ENCODE data around the gene NPFFR2.
"Not testable (repeated sequence)": the region's sequence is repeated elsewhere in the genome, so short reads cannot be mapped to it uniquely, and the experiment has no call there.

The NPFFR2 gene

DNA sequence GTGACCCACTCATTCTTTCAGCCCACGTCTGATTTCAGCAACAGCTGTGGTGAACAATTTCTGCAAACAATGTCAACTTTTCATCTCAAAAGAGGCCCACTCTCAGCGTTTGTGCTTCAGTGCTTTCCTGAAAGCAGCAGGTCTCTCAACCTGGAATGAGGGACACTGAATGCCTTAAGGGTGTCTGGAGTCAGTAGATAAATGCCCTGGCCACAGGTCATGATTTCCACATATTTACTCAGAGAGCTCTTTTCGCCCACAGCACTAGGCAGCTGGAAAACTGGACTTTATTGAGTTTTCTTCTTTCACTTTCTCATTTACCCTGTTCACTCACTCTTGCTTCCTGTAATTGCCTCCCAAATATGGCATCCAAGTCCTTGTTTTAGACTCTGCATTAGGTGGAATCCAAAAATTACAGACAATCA lies 52.8 kb downstream of the NPFFR2 start:
- TF ChIP-seq GATA1 (IDR thresholded peaks at IDR 0.05; ENCODE audit: low read depth, low read length) (no peak), POLR2A (IDR thresholded peaks at IDR 0.05; ENCODE audit: low read length) (no peak)
- no peak for DNase-seq

DNA sequence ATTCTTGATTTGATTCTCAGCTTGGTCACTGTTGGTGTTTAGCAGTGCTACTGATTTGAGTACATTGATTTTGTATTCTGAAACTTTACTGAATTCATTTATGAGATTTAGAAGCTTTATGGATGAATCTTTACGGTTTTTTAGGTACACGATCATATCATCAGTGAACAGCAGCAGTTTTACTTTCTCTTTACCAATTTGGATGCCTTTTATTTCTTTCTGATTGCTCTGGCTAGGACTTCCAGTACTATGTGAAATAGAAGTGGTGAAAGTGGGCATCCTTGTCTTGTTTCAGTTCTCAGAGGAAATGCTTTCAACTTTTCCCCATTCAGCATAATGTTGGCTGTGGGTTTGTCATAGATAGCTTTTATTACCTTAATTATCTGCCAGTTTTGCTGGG lies 58.8 kb downstream of the NPFFR2 start:
- not testable (repeated sequence) for DNase-seq

DNA sequence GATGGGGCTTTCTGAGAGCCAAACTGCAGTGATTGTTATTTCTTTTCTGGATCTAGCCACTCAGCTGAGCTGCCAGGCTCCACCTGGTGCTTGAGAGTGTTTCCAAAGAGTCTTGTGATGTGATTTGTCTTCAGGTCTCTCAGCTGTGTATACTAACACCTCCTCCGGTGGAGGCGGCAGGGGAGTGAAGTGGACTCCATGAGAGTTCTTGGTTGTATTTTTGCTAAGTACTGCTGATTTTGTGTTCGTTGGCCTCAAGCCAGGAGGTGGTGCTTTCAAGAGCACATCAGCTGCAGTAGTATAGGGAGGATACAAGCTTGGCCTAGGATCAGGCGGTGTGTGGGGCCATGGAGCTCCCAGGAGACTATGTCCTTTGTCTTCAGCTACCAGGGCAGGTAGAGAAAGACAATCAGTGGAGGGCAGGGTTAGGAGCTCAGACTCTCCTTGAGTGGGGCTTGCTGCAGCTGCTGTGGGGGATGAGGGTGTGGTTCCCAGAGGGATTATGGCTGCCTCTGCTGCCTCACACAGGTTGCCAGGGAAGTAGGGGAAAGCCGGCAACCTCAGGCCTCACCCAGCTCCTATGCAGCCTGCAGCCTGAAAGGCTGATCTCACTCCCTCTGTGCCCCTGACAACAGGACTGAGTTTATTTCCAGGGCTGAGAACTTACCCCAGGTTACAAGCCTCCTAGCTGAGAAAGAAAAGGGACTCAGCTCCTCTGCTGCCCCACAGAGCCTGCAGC lies 62.4 kb downstream of the NPFFR2 start:
- TF ChIP-seq POLR2A (IDR thresholded peaks at IDR 0.05; ENCODE audit: low read length) (no peak), GATA1 (IDR thresholded peaks at IDR 0.05; ENCODE audit: low read depth, low read length) (no peak)
- no peak for DNase-seq

DNA sequence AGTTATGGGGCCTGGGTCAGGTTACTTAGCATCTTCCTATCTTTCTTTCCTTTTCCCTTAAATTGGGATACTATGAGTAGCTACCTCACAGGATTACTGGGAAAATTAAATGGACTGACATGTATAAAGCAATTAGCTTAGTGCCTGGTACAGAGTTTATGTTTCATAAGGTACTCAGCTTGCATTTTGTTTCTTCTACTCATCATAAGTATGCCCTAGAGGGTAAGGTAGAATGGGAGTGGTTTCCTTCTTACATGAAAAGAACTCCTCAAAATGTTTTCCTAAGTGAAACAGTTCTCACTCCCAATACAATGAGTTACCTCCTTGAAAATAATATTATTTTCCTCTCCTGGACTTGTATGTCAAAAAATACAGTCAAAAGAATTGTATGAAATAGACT lies 75.7 kb downstream of the NPFFR2 start:
- no peak for TF ChIP-seq POLR2A (IDR thresholded peaks at IDR 0.05; ENCODE audit: low read length)
- no peak for TF ChIP-seq GATA1 (IDR thresholded peaks at IDR 0.05; ENCODE audit: low read depth, low read length)
- DNase-seq, result no peak

DNA sequence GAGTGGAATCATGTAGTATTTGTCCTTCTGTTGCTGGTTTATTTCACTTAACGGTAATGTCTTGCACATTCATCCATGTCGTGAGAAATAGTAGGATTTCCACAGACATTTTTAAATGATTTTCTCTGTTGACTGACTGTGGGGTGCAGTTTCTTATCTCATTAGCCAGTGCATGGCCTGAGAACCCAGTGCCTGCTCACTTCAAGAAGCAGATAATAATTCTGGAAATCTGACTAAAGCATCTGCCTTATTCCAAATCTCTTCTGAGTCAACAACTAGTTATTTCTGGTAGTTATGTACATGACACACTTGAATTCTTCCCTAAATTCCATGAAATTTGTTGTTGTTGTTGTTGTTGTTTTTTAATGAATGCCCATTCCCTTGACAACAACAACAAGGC lies 77.6 kb downstream of the NPFFR2 start:
- TF ChIP-seq GATA1 (IDR thresholded peaks at IDR 0.05; ENCODE audit: low read depth, low read length), result no peak
- DNase-seq, result peak in 1 of 2 experiments; percentile 15

DNA sequence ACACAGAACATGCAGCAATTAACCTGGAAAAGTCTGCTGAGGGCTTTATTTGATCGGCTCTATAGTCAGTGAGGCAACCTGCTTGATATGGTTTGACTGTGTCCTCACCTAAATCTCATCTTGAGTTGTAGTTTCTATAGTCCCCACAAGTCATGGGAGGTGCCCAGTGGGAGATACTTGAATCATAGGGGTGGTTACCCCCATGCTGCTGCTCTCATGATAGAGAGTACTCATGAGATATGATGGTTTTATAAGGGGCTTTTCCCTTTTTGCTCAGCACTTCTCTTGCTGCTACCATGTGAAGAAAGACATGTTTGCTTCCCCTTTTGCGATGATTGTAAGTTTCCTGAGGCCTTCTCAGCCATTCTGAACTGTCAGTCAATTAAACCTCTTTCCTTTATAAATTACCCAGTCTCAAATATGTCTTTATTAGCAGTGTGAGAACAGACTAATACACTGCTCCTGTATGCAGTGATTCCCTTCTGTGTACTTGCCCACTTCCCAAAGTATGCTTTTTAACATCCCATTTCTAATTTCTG lies 78.2 kb downstream of the NPFFR2 start:
- peak in 1 of 2 experiments; percentile 15 for DNase-seq
- TF ChIP-seq GATA1 (IDR thresholded peaks at IDR 0.05; ENCODE audit: low read depth, low read length) (no peak), POLR2A (IDR thresholded peaks at IDR 0.05; ENCODE audit: low read length) (no peak)

DNA sequence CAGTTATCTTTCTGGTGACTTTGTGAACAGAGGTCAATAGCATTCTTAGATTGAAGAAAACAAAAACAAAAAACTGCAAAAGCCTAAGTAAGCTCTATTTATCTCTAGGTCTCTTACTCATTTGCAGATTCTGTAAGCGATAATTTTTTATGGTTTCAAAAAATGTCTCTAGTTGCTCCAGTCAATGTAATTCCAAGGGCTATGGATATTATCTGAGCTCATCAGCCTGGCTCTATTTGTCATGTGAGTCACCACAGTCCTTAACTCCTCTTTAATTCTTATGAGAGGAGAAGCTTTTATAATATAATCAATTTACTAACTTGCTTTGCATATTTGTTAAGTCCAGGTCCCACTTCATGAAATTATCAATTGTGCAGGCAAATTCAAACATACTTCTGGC lies 79.1 kb downstream of the NPFFR2 start:
- no peak for DNase-seq
- TF ChIP-seq POLR2A (IDR thresholded peaks at IDR 0.05; ENCODE audit: low read length), result no peak
- no peak for TF ChIP-seq GATA1 (IDR thresholded peaks at IDR 0.05; ENCODE audit: low read depth, low read length)

DNA sequence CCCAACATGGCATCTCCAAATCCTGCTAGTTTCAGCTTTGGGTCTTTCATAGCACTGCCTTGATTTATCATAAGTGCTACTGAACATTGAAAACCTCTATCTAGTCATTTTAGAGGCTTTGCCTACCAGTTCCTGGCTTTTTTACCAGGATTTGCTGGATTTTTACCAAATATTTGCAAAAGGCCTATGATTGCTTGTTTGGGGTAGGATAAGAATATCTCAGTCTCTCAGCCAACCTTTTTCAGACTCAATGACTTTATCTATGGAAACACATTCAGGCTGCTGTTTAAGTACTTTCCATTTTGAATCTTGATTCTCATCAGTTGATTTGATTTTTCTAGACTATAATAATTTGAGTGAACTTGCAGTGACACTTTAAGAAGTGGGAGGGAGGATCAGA lies 80.1 kb downstream of the NPFFR2 start:
- no peak for TF ChIP-seq POLR2A (IDR thresholded peaks at IDR 0.05; ENCODE audit: low read length)
- TF ChIP-seq GATA1 (IDR thresholded peaks at IDR 0.05; ENCODE audit: low read depth, low read length), result no peak
- peak in 1 of 2 experiments; percentile 18 for DNase-seq

DNA sequence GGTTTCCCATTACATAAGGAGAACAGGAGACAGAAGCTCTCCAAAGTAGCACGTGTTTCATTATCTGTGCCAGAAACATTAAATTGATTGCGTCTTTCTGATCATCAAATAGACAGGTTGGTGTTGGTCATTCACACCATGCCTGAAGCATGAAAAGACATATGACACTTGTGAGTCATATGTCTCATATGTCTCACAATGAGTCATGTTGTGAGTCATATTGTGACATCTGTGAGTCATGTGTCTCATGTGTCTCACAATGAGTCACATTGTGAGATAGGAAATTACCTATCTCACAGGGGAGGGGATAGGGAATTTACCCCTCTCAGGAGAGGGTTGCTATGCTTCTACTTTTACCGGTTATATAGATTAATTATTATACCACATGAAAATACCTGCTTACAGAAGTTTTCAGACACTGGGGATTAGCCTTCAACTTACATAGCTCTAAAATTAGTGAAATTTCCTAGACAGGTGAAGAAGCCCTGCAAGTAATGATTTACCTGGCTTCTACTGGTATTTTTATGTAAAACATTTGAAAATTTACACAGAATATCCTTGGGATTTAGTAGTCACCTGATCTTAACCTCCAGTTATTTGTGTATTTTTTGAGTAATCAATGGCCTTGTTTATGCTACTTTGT lies 80.8 kb downstream of the NPFFR2 start:
- DNase-seq, result peak; percentile 17 to 64
- no peak for TF ChIP-seq POLR2A (IDR thresholded peaks at IDR 0.05; ENCODE audit: low read length)
- TF ChIP-seq GATA1 (IDR thresholded peaks at IDR 0.05; ENCODE audit: low read depth, low read length), result no peak

DNA sequence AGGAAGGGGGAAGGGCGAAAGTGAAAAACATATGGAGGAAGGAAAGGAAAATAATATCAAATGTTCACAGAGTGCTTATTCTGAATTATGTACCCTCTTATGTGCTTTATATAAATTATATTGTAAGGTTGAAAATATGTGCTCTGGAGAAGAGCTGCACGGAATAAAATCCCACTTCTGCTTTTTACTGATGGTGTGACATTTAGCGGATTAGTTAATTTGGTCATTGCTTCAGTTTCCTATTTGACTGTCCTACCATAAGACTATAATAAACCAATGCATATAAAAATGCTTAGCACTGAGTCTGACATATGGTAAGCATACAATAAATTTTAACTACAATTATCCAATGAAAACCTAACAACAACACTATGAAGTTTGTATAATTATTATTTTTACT lies 86.2 kb downstream of the NPFFR2 start:
- TF ChIP-seq GATA1 (IDR thresholded peaks at IDR 0.05; ENCODE audit: low read depth, low read length) (no peak), POLR2A (IDR thresholded peaks at IDR 0.05; ENCODE audit: low read length) (no peak)

DNA sequence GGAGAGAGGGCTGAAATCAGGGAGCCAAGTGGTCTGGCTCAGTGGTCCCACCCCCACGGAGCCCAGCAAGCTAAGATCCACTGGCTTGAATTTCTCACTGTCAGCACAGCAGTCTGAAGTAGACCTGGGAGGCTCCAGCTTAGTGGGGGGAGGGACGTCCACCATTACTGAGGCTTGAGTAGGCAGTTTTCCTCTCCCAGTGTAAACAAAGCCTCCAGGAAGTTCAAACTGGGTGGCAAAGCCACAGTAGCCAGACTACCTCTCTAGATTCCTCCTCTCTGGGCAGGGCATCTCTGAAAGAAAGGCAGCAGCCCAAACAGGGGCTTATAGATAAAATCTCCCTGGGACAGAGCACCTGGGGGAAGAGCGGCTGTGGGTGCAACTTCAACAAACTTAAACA lies 88.1 kb downstream of the NPFFR2 start:
- DNase-seq, result no peak
- TF ChIP-seq POLR2A (IDR thresholded peaks at IDR 0.05; ENCODE audit: low read length), result no peak
- TF ChIP-seq GATA1 (IDR thresholded peaks at IDR 0.05; ENCODE audit: low read depth, low read length), result no peak

More for the DNA sequence above, 86.2 kb downstream of the NPFFR2 start:
- DNase-seq, result no peak

DNA sequence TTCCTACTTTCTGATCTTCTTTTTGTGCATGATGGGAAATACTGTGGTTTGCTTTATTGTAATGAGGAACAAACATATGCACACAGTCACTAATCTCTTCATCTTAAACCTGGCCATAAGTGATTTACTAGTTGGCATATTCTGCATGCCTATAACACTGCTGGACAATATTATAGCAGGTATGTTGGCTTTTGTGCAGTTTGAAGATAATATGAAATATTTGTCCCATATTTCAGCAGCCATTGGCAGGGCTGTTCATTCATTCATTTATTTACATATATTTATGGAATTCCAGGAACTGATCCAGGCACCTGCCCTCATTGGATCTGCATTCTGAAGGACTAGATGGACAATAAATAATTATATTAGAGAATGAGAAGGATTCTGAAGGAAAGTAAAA lies 96.9 kb downstream of the NPFFR2 start:
- TF ChIP-seq POLR2A (IDR thresholded peaks at IDR 0.05; ENCODE audit: low read length), result no peak
- no peak for TF ChIP-seq GATA1 (IDR thresholded peaks at IDR 0.05; ENCODE audit: low read depth, low read length)
- DNase-seq, result no peak

DNA sequence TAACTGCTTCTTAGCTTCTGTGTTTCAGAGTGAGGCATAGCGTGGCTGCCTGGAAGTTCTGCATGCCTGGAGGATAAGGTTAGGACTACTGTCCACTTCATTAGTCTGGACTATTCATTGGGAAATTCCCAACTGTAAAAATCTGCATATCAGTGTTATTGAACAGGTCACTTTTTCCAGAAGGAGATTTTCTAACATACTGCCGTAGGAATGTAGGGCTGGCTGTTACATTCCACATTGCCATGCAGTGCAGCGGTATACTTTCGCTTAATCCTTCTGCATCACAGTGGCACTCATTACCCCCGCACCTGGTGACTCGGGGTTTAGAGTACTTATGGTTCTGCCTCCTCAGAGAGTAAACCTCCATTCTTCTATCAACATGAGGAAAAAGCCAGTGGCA lies 104.6 kb downstream of the NPFFR2 start:
- TF ChIP-seq GATA1 (IDR thresholded peaks at IDR 0.05; ENCODE audit: low read depth, low read length), result no peak
- no peak for TF ChIP-seq POLR2A (IDR thresholded peaks at IDR 0.05; ENCODE audit: low read length)
- DNase-seq, result no peak

DNA sequence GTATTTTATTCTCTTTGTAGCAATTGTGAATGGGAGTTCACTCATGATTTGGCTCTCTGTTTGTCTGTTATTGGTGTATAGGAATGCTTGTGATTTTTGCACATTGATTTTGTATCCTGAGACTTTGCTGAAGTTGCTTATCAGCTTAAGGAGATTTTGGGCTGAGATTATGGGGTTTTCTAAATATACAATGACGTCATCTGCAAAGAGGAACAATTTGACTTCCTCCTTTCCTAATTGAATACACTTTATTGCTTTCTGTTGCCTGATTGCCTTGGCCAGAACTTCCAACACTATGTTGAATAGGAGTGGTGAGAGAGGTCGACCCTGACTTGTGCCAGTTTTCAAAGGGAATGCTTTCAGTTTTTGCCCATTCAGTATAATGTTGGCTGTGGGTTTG lies 108.2 kb downstream of the NPFFR2 start:
- not testable (repeated sequence) for DNase-seq

DNA sequence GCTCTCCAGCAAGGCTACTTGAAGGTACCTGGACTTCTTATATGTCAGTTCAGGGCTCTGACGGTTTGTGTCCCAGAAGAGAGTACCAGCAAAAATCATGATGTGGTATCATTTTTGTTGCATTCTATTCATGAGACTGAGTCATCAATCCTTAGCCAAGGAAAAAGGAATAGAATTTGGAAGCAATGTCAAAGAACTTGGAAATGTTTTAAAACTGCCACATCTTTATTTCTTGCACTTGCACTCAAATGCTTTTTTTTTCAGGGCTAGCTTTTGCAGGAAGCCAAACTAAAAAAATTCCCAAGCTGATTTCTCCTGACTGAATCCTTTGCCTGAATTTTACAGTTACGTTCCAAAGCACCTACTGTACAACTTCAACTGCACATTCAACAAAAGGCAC lies 112.4 kb downstream of the NPFFR2 start:
- no peak for DNase-seq
- TF ChIP-seq POLR2A (IDR thresholded peaks at IDR 0.05; ENCODE audit: low read length) (no peak), GATA1 (IDR thresholded peaks at IDR 0.05; ENCODE audit: low read depth, low read length) (no peak)
